Measurements from ENCODE around the gene NFIX. TPM values are rescaled to one million over a fixed set of nuclear protein-coding genes. Genes with fewer than 3 reads are reported as not detected.

The NFIX gene
- total RNA-seq, 1 experiment from 2014 or later, result 13.9 TPM

DNA sequence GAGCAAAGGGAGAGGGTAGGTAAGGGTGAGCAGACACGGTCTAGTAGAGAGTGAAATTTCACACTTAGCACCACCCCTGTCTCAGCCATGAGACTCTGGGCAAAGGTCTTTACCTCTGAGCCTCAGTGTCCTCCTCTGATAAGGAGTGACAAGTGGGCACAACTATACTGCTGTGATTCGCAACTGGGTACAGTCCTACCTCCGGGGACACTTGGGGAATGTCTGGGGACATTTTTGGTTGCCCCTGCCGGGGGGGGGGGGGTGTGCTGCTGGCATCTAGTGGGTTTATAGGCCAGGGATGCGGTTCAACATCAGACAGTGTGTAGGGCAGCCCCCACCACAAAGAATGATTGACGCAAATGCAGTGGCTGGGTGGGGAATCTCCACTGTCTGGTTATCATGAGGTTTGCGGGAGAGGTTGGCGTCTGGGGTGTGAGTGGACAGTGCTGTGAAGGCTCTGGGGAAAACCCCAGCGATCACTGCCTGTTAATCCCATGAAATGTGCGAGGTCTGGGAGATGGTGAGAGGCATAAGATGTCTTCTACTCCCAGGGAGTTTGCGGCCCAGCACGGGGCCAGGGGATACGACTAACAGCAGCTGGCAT, 127.1 kb downstream of the NFIX start:
- no peak for DNase-seq (ENCODE audit: low read depth)

DNA sequence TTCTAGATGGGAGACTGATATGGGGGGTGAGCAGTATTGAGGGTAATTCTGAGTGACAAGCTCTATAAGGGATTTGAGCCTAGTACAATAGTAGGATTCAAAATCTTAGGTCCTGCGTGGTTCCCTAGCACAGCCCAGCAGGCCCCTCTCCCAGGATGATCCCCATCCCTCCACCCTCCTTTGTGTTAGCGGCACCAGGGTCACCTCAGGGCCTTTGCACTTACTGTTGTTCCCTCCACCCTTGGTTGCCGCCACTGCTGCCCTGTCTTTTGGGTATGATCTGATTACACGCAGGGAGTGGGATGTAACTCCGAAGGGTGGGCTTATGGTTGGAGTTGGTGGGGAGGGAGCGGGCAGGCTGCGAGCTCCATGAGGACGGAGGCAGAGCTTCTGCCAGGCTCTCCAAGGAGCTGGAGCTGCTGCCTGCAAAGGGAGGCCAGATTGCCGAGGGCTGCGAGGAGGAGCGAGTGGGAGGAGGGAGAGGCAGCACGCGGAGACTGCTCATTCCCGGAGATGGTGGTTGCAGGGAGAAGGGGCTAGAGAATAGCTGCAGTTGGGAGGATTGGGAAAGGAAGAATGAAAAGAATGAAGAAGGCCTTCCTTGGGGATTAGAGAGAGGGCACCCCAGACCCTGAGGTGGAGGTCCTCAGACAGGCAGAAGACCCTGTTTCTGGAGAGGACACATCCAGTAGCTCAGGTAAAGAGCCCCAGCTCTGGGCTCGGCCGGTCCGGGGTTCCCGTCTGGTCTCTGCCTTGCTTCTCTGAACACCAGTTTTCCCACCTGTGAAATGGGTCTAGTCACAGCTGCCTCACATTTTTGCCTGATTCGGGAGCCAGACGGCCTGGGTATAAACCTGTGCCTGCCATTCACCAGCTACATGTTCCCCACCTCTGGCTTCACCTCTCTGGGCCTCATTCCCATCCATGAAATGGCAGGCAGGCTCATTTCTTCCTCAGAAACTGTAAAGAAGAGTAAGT, 128.0 kb downstream of the NFIX start:
- DNase-seq (ENCODE audit: low read depth), result no peak

DNA sequence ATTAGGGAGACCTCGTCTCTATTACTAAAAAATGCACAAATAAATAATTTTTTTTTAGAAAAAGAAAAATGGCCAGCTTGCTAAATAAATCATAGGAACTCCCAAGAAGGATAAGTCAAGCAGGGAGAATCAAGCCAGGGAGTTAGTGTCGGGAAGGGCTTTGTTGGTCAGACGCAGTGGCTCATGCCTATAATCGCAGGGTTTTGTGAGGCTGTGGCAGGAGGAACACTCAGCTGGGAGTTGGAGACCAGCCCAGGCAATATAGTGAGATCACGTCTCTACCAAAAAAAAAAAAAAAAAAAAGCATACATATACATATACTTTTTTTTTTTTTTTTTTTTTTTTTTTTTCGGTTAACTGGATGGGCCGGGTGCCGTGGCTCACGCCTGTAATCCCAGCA, 131.8 kb downstream of the NFIX start:
- DNase-seq (ENCODE audit: low read depth), result no peak

DNA sequence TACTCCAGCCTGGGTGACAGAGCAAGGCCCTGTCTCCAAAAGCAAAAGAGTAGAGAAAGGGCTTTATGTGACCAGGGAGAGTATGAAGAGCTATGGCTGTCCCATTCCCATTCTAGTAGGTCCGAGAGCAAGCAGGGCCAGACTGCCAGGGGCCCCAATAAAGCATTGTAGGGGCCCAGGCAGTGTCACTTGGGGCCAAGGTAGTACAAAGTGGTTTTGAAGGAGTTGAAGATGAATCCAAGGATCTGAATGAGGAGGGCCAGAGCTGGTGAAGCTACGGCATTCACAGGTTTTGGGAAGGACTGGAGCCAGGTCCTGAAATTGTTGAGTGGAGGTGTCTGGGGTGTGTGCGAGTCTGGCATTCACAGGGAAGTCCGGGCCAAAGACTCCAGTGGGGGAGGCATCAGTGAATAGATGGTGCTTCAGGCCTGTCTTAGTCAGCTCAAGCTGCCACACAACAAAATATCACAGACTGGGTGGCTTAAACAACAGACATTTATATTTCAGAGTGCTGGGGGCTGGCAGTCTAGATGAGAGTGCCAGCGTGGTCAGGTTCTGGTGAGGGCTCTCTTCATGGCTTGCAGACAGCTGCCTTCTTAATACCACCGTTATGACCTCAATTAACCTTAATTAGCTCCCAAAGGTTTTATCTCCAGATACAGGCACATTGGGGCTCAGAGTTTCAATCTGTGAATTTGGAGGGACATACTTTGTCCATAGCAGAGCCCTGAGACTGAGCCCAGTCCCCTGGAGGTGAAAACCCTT, 132.7 kb downstream of the NFIX start:
- DNase-seq (ENCODE audit: low read depth), result no peak

DNA sequence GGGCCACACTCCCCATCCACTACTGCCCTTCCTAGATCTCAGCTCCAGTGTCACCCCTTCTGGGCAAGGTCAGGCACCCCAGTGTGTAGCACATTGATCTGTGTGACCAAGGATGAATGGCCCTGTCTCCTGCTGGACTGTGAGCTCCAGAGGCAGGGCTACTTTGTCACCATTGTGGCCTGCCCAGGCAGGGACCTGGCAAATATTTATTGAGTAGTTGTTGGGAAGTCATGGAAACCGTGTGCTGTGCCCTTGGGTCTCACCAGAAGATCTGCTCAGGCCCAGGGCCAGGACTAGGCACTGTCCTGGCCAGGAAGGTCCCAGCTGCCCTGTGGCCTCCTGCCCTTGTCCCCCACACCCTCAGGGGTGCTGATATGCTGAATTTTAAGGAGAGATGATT, 133.3 kb downstream of the NFIX start:
- DNase-seq (ENCODE audit: low read depth), result no peak

DNA sequence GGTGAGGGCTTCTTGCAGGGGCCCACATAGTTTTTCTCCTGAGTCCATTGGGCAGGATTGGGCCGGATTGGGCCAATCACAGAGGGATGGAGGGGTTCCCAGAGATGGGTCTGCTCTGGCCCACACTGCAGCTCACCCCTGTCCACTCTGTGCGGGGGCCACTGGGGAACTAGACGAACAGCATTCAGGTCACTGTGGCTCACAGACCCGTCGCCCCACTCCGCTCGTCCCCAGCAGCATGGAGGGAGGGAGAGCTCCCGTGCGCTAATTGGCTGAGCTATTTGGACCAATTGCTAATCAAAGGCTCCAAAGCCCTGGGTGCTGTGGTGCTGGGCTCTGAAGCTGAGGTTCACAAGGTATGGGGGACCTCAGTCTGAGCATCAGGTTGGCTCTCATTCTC, 134.1 kb downstream of the NFIX start:
- DNase-seq (ENCODE audit: low read depth), result no peak

DNA sequence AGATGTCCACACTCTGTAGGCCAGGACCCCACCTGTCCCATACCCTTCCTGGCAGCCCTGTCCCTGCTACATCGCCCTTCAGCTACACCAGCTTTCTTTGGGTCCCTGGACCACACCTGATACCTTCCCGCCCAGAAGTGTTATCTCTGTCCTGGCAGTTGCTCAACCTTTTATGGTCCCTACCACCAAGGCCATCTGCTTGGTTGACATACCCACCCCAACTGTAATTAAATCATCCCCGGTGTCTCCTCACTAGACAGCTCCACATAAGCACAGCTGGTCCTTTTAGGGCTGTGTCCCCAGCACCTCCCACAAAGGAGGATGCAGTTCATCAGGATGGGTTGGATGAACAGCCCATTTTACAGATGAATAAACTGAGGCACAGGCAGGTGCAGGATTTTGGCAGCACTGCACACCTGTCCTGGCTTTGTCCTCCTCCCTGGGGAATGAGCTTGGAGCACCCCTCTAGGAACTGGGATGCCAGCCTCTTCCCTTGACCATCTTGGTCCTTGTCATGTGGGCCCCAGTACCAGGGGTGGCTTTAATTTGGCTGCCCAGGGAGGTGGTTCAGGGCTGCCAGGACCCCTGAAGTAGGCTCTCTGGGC, 135.7 kb downstream of the NFIX start:
- no peak for DNase-seq (ENCODE audit: low read depth)

DNA sequence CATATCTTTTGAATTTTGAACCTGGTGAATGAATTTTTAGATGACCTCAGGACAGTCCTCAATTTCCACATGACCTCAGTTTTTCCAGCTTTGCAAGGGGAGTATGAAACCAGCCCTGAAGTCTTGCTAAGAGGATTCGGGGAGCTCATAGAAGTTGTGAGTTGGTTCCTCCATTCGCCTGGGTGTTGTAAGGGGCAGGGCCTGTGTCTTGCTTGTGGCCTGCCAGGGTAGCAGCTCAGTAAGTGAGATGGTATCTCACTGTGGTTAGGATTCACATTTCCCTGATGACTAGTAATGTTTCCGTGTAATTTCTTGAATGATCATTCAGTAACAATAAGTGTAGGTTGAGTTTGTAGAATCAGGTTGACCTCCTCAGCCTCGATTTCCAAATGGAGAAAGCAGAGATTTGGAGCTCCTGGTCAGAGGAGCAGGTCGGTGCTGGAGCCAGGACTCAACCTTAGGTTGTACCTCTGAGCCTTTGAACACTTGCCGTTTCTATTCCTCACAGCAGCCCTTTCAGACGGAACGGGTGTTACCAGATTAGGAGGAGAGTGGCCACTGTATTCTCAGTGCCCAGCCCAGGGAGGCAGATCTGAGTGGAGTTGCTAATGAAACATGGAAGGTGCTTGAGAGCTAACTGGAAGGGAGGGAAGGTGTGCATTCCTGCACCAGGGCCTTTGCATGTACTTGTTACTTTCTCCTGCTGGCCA, 137.4 kb downstream of the NFIX start:
- peak; percentile 58 for DNase-seq (ENCODE audit: low read depth)

DNA sequence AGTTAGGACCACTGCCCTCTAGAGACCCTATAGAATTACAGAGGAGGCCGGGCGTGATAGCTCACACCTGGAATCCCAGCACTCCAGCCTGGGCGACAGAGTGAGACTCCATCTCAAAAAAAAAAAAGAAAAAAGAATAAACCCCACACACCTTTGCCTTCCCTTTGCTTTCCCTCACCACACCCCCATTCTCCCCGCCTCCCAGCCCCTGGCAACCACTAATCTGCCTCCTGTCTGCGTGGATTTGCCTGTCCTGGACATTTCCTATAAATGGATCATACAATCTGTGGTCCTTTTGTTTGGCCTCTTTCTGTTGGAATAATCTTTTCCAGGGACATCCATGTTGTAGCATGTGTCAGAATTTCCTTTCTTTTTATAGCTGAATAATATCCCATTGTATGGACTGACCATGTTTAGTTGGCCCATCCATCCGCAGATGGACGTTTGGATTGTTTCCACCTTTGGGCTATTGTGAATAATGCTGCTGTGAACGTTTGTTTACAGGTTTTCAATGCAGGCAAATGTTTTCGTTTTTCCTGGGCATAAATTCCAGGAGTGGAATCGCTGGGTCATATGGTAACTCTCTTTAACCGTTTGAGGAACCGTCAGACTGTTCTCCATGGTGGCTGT, 138.1 kb downstream of the NFIX start:
- no peak for DNase-seq (ENCODE audit: low read depth)

DNA sequence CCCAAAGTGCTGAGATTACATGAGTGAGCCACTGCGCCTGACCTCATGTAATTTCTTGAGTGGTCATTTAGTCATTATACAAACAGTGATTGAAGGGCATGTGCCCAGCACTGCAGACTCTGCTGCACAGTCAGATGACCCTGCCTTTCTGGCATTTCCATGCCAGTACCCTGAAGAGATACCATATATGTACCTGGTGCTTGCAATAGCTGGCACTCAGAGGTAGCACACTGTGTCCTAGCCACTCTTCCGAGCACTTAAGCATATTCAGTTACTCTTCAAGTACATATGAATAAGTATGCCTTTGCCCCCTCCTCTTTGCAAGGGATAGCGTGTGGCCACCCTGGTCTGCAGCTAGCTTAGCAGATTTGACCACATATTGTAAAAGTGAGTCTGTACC, 139.4 kb downstream of the NFIX start:
- no peak for DNase-seq (ENCODE audit: low read depth)

DNA sequence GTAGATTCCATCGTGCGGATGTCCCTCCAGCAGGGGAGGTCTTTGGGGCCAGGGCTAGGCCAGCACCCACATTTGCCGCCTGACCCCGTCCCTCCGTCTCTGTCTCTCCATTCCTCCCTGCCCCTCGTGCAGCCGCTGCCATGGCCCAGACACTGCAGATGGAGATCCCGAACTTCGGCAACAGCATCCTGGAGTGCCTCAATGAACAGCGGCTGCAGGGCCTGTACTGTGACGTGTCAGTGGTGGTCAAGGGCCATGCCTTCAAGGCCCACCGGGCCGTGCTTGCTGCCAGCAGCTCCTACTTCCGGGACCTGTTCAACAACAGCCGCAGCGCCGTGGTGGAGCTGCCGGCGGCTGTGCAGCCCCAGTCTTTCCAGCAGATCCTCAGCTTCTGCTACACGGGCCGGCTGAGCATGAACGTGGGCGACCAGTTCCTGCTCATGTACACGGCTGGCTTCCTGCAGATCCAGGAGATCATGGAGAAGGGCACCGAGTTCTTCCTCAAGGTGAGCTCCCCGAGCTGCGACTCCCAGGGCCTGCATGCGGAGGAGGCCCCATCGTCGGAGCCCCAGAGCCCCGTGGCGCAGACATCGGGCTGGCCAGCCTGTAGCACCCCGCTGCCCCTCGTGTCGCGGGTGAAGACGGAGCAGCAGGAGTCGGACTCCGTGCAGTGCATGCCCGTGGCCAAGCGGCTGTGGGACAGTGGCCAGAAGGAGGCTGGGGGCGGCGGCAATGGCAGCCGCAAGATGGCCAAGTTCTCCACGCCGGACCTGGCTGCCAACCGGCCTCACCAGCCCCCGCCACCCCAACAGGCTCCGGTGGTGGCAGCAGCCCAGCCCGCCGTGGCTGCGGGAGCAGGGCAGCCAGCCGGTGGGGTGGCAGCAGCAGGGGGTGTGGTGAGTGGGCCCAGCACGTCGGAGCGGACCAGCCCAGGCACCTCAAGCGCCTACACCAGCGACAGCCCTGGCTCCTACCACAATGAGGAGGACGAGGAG, 140.1 kb downstream of the NFIX start:
- DNase-seq (ENCODE audit: low read depth), result no peak

DNA sequence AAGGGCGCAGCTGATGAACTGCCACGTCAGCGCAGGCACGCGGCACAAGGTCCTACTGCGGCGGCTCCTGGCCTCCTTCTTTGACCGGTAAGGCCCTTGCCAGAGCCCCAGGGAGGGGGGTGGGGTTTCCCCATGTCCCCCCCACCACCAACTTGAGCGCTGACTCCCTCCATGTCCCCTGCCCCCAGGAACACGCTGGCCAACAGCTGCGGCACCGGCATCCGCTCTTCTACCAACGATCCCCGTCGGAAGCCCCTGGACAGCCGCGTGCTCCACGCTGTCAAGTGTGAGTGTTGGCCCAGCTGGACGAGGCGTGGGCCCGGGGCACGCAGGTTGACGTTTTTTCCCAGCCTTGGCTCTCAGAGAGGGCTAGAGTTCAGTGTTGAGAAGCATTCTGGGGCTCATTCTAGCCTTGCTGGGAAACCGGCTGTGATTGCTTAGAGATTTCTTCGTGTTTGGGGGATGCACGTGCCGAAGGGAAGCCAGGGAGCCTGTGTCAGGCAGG, 142.1 kb downstream of the NFIX start:
- no peak for DNase-seq (ENCODE audit: low read depth)

DNA sequence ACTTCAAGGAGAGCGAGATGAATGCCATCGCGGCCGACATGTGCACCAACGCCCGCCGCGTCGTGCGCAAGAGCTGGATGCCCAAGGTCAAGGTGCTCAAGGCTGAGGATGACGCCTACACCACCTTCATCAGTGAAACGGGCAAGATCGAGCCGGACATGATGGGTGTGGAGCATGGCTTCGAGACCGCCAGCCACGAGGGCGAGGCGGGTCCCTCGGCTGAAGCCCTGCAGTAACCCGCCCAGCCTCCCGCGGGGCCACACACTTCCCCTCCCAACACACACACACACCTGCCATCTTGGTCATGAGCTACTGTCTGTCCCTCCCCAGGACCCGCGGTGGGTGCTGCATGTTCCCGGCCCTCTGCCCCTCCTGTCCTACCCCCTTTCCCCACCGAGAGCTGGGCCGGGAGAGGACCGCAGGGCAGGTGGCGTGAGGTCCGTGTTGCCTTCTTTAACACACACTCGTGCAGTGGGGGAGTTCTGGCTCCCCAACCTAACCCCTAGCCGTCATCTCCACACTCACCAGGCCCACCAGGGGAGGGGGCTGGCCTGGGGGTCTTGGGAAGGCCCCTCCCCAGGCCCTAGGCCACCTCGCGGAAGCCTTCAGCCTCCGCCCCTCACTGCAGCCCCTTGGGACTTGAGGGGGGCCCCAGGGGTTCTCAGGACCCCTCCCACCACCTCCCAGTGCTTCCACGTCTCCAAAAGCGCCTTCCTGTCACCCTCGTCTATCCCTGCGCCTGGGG, 143.1 kb downstream of the NFIX start:
- DNase-seq (ENCODE audit: low read depth), result no peak

DNA sequence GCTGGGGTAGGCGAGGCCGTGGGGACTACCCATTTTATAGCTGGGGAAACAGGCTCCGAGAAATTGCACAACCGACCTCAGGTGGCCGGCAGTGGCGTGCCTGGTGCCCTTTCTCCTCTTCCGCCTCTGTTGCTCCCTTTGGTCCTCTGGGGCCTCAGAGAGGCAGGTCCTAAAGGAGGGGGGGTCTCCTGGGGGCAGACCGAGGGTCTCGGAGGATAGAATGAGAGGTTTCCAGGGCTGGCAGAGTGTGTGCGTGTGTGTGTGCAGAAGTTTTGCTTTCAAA, 143.6 kb downstream of the NFIX start:
- no peak for DNase-seq (ENCODE audit: low read depth)

DNA sequence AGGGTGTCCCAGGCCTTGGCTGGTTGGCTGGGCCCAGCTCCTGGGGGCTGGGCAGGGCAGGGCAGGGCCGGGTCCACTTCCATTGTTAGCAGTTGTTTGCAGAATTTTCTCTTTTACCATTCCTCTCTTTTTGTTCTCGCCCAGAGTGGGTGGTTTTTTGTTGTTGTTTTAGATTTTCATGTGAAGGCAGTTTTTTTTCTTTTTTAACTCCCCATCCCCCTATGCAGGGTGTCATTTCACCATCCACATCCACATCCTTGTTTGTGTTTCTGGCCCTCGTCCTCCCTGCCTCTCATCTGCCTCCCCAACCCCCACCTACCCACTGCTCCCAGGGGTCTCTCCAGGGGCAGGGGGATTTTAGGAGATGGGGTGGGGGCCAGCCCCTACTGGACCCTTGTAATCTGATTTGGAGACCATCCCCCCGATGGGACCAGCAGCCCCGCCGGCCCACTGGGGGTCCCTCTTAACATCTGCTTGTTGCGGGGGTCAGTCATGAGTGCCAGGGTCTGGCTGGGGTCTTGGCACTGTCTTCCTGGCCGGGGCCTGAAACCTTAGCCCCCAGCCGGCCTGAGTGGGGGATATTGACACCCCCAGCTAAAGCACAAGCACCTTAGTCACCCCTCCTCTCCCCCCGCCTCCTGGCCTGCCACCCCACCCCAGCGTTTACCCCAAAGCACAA, 144.5 kb downstream of the NFIX start:
- DNase-seq (ENCODE audit: low read depth), result no peak

DNA sequence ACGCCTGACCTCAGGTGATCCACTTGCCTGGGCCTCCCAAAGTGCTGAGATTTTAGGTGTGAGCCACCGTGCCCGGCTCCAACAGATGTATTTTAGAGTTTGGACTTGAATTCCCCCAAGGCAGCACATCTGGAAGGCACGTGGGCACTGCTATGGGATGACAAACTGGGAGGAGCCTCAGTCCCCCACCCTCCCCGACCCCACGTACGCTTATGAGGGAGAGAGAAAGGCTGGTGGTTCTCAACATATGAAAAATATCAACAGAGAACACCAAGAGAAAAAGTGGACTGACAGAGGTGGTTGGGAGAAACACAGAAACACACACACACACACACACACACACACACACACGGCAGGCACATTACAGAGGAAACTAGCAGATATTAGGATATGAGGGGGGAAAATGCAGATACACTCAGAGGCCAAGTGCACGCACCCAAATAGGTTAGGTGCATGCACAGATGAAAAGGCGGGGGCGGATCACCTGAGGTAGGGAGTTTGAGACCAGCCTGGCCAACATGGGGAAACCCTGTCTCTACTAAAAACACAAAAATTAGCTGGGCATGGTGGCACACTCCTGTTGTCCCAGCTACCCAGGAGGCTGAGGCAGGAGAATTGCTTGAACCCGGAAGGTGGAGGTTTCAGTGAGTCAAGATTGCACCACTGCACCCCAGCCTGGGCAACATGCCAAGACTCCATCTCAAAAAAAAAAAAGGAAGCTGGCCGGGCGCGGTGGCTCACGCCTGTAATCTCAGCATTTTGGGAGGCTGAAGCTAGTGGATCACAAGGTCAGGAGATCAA, 151.7 kb downstream of the NFIX start:
- no peak for DNase-seq (ENCODE audit: low read depth)
